GM12873 (cell line): Measurements from ENCODE around the gene MTFMT.

Source experiments
- TF ChIP-seq, protein P1 (sequence below): IDR thresholded peaks from 2 replicates; pipeline ENCODE4 v1.5.1; 2012; ENCODE audit warnings: low read depth, mild to moderate bottlenecking, moderate library complexity, low read length, control low read depth; ENCODE audit not compliant: insufficient read depth; ENCODE audit errors: missing control alignments

Gene MTFMT

DNA sequence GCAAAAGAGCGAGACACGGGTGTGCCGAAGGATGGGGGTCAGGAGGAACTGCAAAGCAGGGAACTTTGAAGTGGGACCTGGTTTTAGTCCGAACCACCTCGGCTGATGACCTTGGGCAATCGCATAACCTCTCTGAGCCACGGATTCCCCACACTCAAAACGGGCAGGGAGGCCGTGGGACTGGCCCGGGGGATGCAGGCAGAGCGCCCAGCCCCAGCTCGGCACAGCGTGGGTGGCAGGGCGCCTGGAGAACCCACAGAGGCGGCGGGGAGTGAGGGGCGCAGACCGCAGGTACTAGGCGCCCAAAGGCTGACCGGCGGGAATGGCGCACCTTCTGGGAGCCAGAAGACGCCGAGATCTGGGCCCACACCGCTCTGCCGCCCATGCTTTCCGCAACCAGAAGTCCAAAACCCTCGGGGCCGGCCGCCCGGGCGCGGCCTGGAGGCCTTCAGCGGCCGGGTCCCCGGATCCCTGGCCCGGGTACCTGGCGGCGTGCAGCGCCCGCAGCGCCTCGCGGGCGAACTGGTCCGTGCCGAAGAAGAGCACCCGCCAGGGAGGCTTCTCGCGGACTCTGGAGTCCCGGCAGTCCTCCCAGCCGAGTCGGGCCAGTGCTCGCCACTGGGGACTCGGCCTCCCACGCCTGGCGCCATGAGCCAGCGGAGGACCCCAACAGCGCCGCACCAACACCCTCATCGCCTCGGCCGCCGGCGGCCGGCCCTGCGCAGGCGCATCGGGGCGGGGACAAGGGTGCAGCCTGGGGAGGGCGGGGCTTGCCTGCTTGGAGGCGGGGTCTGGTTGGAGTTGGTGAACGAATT, at the start of gene MTFMT:
Gene MTFMT, minus strand, starts transcription at position 719 of the 815 bp plus-strand sequence. Its CDS starts 26 bp downstream, at position 693.
- TF ChIP-seq, protein P1, sequence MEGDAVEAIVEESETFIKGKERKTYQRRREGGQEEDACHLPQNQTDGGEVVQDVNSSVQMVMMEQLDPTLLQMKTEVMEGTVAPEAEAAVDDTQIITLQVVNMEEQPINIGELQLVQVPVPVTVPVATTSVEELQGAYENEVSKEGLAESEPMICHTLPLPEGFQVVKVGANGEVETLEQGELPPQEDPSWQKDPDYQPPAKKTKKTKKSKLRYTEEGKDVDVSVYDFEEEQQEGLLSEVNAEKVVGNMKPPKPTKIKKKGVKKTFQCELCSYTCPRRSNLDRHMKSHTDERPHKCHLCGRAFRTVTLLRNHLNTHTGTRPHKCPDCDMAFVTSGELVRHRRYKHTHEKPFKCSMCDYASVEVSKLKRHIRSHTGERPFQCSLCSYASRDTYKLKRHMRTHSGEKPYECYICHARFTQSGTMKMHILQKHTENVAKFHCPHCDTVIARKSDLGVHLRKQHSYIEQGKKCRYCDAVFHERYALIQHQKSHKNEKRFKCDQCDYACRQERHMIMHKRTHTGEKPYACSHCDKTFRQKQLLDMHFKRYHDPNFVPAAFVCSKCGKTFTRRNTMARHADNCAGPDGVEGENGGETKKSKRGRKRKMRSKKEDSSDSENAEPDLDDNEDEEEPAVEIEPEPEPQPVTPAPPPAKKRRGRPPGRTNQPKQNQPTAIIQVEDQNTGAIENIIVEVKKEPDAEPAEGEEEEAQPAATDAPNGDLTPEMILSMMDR = peak; percentile 11

DNA sequence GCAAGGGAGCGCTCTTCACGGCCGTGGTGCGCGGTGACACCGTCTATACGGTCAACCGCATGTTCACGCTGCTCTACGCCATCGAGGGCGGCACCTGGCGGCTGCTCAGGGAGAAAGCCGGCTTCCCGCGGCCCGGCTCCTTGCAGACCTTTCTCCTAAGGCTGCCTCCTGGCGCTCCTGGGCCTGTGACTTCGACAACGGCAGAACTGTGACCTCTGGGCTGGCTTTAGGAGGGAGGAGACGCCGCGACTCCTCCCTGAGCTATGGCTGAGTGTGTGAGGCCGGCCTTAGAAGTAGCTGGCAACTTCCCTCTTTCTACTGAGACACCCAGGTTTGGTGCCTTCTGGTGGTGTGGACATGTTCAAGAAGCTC, 48.5 kb upstream of the MTFMT start:
- TF ChIP-seq, protein P1 = no peak

DNA sequence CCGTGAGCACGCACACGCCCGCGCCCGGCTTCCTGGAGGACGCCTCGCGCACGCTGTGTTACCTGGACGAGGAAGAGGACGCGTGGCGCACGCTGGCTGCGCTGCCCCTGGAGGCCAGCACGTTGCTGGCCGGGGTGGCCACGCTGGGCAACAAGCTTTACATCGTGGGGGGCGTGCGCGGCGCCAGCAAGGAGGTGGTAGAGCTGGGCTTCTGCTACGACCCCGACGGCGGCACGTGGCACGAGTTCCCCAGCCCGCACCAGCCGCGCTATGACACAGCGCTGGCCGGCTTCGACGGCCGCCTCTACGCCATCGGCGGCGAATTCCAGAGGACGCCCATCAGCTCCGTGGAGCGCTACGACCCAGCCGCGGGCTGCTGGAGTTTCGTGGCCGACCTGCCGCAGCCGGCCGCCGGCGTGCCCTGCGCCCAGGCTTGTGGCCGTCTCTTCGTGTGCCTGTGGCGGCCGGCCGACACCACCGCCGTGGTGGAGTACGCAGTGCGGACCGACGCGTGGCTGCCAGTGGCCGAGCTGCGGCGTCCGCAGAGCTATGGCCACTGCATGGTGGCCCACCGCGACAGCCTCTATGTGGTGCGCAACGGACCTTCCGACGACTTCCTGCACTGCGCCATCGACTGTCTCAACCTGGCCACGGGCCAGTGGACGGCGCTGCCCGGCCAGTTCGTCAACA, 48.0 kb upstream of the MTFMT start:
- TF ChIP-seq, protein P1 = no peak

DNA sequence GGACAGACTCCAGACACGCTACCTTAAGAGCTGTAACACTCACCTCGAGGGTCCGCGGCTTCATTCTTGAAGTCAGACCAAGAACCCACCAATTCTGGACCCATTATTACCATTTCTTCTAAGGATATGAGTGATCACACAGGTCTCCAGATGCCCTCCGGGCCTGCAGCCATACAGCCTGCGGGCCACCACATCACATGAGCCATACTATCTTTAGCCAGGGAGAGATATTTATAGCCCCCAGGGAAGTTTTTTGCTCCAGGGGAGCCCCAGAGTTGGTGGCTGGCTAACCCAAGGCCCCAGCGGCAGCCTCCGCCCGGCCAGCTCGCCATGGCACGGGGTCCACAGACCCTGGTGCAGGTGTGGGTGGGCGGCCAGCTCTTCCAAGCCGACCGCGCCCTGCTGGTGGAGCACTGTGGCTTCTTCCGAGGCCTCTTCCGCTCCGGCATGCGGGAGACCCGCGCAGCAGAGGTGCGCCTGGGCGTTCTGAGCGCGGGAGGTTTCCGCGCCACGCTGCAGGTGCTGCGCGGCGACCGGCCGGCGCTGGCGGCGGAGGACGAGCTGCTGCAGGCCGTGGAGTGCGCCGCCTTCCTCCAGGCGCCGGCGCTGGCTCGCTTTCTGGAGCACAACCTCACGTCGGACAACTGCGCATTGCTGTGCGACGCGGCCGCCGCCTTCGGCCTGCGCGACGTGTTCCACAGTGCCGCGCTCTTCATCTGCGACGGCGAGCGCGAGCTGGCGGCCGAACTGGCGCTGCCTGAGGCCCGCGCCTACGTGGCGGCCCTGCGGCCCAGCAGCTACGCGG, 47.2 kb upstream of the MTFMT start, which contains the start of gene KBTBD13:
Gene KBTBD13, plus strand, starts transcription at position 261 of the 805 bp plus-strand sequence. Its CDS starts 70 bp downstream, at position 331.
- TF ChIP-seq, protein P1 = no peak

DNA sequence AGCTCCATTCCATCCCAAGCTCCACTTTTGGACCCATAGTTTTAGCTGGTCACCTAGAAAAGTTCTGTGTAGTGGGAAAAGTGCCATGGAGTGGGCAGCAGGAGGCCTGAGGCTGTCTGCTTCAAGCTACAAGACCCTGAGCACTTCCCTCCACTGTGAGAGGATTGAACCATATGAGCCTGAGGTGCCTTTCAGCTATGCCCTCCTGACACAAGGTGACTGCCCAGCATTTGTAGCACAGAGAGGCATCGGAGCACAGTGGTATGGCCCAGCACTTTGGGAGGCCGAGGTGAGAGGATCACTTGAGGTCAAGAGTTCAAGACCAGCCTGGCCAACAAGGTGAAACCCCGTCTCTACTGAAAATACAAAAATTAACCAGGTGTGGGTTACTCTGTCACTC, 43.2 kb upstream of the MTFMT start:
- TF ChIP-seq, protein P1 = no peak

DNA sequence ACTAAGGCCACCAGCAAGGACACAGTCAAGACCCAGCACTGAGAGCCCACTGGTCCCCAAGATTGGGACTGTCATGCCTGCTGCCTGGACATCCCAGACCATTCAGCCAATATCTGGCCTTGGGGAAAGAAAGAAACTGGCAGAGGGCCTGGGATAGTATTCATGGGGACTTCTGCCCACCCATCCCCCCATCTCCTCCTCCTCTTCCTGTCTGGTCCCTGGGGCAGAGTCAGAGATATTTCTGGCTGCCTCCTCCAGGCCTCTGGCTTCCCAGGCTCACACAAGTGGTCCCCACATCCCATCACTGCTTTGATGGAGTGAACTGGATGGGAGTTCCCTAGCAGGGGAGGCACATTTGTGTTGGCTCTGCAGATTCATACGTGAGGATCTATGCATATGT, 42.6 kb upstream of the MTFMT start:
- TF ChIP-seq, protein P1 = no peak

DNA sequence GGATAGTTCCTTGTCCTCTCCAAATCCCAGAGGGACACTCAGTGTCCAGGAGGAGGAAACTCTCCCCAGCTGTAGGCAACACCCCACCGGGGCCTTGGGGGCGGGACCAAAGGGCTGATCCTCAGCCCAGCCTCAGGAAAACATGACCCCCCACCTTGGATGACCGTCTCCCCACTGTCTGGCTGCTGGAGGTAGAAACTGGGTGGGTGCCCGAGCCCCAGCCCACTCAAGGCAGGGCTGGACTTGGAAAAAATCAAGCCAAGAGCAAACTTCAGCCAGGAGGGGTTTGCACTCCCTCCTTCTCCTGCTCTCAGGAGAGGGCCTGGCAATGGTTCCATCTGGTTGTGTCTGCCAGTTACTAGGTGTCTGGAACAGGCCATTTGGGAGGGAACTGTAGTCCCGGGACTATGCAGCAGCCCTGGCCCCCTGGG, 42.0 kb upstream of the MTFMT start:
- TF ChIP-seq, protein P1 = no peak
